Muscle of back (tissue), 11 donors: Measurements from ENCODE around the gene ARHGAP26. TPM values are rescaled to one million over a fixed set of nuclear protein-coding genes. Genes with fewer than 3 reads are reported as not detected.

ENCODE experiments used
- DNase-seq, 3 donors: peaks; one replicate each; pipeline versions ENCODE4 v3.0.0 to v3.0.0-alpha.2; 2013
- polyA plus RNA-seq, 10 donors: library from polyadenylated mRNA; unstranded; fragments of 120-200 nt; gene quantifications; one replicate each; pipeline ENCODE4 v1.2.1, GENCODE V29; 2013; ENCODE audit not compliant: insufficient read length in 10 of 10

Gene ARHGAP26
- polyA plus RNA-seq, 10 donors = 10.7 to 23.3 (median 16.0) TPM

GRCh38 chr5:142871363-142872193 is 101.4 kb downstream of the ARHGAP26 start:
- DNase-seq = peak in 2 of 3 donors; percentile 37 to 74

GRCh38 chr5:142872217-142872616 is 102.0 kb downstream of the ARHGAP26 start:
- DNase-seq = no peak

- no peak for DNase-seq
Observed at GRCh38 chr5:142872795-142873194, 102.6 kb downstream of the ARHGAP26 start.

GRCh38 chr5:142873831-142874230 is 103.7 kb downstream of the ARHGAP26 start:
- no peak for DNase-seq

GRCh38 chr5:142874540-142874939 is 104.4 kb downstream of the ARHGAP26 start:
- no peak for DNase-seq

- DNase-seq = no peak
Observed at GRCh38 chr5:142875936-142876335, 105.8 kb downstream of the ARHGAP26 start.

- no peak for DNase-seq
Observed at GRCh38 chr5:142876817-142877216, 106.6 kb downstream of the ARHGAP26 start.

- no peak for DNase-seq
Observed at GRCh38 chr5:142878111-142878510, 107.9 kb downstream of the ARHGAP26 start.

GRCh38 chr5:142878638-142879037 is 108.5 kb downstream of the ARHGAP26 start:
- no peak for DNase-seq

GRCh38 chr5:142881076-142881783 is 111.1 kb downstream of the ARHGAP26 start:
- DNase-seq = no peak

GRCh38 chr5:142881784-142882126 is 111.6 kb downstream of the ARHGAP26 start:
- DNase-seq = no peak

- DNase-seq = no peak
Observed at GRCh38 chr5:142883025-142883424, 112.8 kb downstream of the ARHGAP26 start.

- DNase-seq = no peak
Observed at GRCh38 chr5:142883438-142883837, 113.3 kb downstream of the ARHGAP26 start.

GRCh38 chr5:142884029-142884428 is 113.9 kb downstream of the ARHGAP26 start:
- no peak for DNase-seq

GRCh38 chr5:142886211-142886610 is 116.0 kb downstream of the ARHGAP26 start:
- DNase-seq = no peak

GRCh38 chr5:142886956-142887355 is 116.8 kb downstream of the ARHGAP26 start:
- DNase-seq = no peak

- DNase-seq = peak; percentile 47 to 70 (median 54)
Observed at GRCh38 chr5:142888469-142889085, 118.4 kb downstream of the ARHGAP26 start.

- DNase-seq = no peak
Observed at GRCh38 chr5:142892021-142892420, 121.8 kb downstream of the ARHGAP26 start.

GRCh38 chr5:142894315-142894714 is 124.1 kb downstream of the ARHGAP26 start:
- DNase-seq = no peak

- DNase-seq = peak in 1 of 3 donors; percentile 34
Observed at GRCh38 chr5:142894749-142895148, 124.6 kb downstream of the ARHGAP26 start.

- no peak for DNase-seq
Observed at GRCh38 chr5:142896325-142897007, 126.3 kb downstream of the ARHGAP26 start.

- DNase-seq = no peak
Observed at GRCh38 chr5:142897328-142897727, 127.2 kb downstream of the ARHGAP26 start.
